SK-N-SH treated with all-trans-retinoic acid at 6 μM for 48 hours (cell line): ENCODE measurements around the gene CHRNE.
A peak's percentile ranks its signal among the peaks of the same experiment; 100 is the strongest.

ENCODE experiments used
- ATAC-seq: fragments of 200-7000 bp; cut with Tn5 transposase; 3 replicates; pipeline ENCODE4 v1.9.1; 2020; ENCODE audit warnings: mild to moderate bottlenecking, moderate library complexity
- ARNTL ChIP-seq: fragments of 450-650 bp; formaldehyde crosslinking; IDR thresholded peaks from 2 replicates; pipeline ENCODE4 v1.5.0; 2020; ENCODE audit warnings: low read depth, mild to moderate bottlenecking, moderate library complexity, borderline replicate concordance
- BACH2 ChIP-seq: fragments of 250-450 bp; sonication (Bioruptor Pico); IDR thresholded peaks from 2 replicates; pipeline ENCODE4 v1.9.0; 2021; ENCODE audit warnings: mild to moderate bottlenecking, borderline replicate concordance
- CSDC2 ChIP-seq: fragments of 250-450 bp; sonication (Bioruptor Pico); IDR thresholded peaks from 2 replicates; pipeline ENCODE4 v1.5.0; 2020; ENCODE audit warnings: mild to moderate bottlenecking, moderate library complexity
- ESRRG ChIP-seq: fragments of 250-450 bp; sonication (Bioruptor Pico); IDR thresholded peaks from 2 replicates; pipeline ENCODE4 v1.6.1; 2021; ENCODE audit warnings: mild to moderate bottlenecking
- GLIS3 ChIP-seq: fragments of 250-450 bp; sonication (Bioruptor Pico); IDR thresholded peaks from 2 replicates; pipeline ENCODE4 v1.5.0; 2020; ENCODE audit warnings: mild to moderate bottlenecking, moderate library complexity
- ISL1 ChIP-seq: fragments of 250-450 bp; sonication (Bioruptor Pico); IDR thresholded peaks from 2 replicates; pipeline ENCODE4 v2.1.2; 2022; ENCODE audit warnings: mild to moderate bottlenecking, moderate library complexity
- OSR1 ChIP-seq: fragments of 250-450 bp; sonication (Bioruptor Pico); IDR thresholded peaks from 2 replicates; pipeline ENCODE4 v1.8.0; 2022; ENCODE audit warnings: moderate library complexity, mild to moderate bottlenecking, inconsistent platforms
- PPARA ChIP-seq: fragments of 250-450 bp; sonication (Bioruptor Pico); IDR thresholded peaks from 2 replicates; pipeline ENCODE4 v1.5.0; 2020; ENCODE audit warnings: mild to moderate bottlenecking, borderline replicate concordance
- RARB ChIP-seq: fragments of 250-450 bp; sonication (Bioruptor Pico); IDR thresholded peaks from 2 replicates; pipeline ENCODE4 v1.8.0; 2021; ENCODE audit warnings: mild to moderate bottlenecking, moderate library complexity
- SNAI2 ChIP-seq: fragments of 250-450 bp; sonication (Bioruptor Pico); IDR thresholded peaks from 2 replicates; pipeline ENCODE4 v1.5.0; 2020; ENCODE audit warnings: mild to moderate bottlenecking, moderate library complexity
- TCF4 ChIP-seq: fragments of 250-450 bp; sonication (Bioruptor Pico); IDR thresholded peaks from 2 replicates; pipeline ENCODE4 v1.8.0; 2021; ENCODE audit warnings: mild to moderate bottlenecking, moderate library complexity, borderline replicate concordance
- TOX ChIP-seq: fragments of 250-450 bp; sonication (Bioruptor Pico); IDR thresholded peaks from 2 replicates; pipeline ENCODE4 v1.8.0; 2021; ENCODE audit warnings: mild to moderate bottlenecking, moderate library complexity, borderline replicate concordance
- ZC3H10 ChIP-seq: fragments of 250-450 bp; sonication (Bioruptor Pico); IDR thresholded peaks from 2 replicates; pipeline ENCODE4 v1.5.1; 2021; ENCODE audit warnings: mild to moderate bottlenecking, moderate library complexity
- ZFP3 ChIP-seq: fragments of 250-450 bp; sonication (Bioruptor Pico); IDR thresholded peaks from 2 replicates; pipeline ENCODE4 v1.5.0; 2020; ENCODE audit warnings: mild to moderate bottlenecking, moderate library complexity
- ZFP30 ChIP-seq: fragments of 450-650 bp; formaldehyde crosslinking; IDR thresholded peaks from 2 replicates; pipeline ENCODE4 v1.5.0; 2022; ENCODE audit warnings: mild to moderate bottlenecking, moderate library complexity
- ZNF70 ChIP-seq: fragments of 450-650 bp; formaldehyde crosslinking; IDR thresholded peaks from 2 replicates; pipeline ENCODE4 v1.5.0; 2020; ENCODE audit warnings: mild to moderate bottlenecking, moderate library complexity
- ZNF8 ChIP-seq: fragments of 450-650 bp; formaldehyde crosslinking; IDR thresholded peaks from 2 replicates; pipeline ENCODE4 v1.5.0; 2020; ENCODE audit warnings: mild to moderate bottlenecking, moderate library complexity
- TF ChIP-seq, protein P1 (sequence below): fragments of 250-450 bp; sonication (Bioruptor Pico); IDR thresholded peaks from 2 replicates; pipeline ENCODE4 v1.8.0; 2020; ENCODE audit warnings: mild to moderate bottlenecking, moderate library complexity, borderline replicate concordance
- TF ChIP-seq, protein P2 (sequence below): fragments of 250-450 bp; sonication (Bioruptor Pico); IDR thresholded peaks from 2 replicates; pipeline ENCODE4 v1.5.0; 2020; ENCODE audit warnings: mild to moderate bottlenecking, moderate library complexity
- TF ChIP-seq, protein P3 (sequence below): fragments of 250-450 bp; sonication (Bioruptor Pico); IDR thresholded peaks from 2 replicates; pipeline ENCODE4 v1.5.1; 2020; ENCODE audit warnings: low read depth, mild to moderate bottlenecking, moderate library complexity
- TF ChIP-seq, protein P4 (sequence below): fragments of 250-450 bp; sonication (Bioruptor Pico); IDR thresholded peaks from 2 replicates; pipeline ENCODE4 v1.8.0; 2021; ENCODE audit warnings: low read depth, mild to moderate bottlenecking, moderate library complexity, borderline replicate concordance
- TF ChIP-seq, protein P5 (sequence below): fragments of 250-450 bp; sonication (Bioruptor Pico); IDR thresholded peaks from 2 replicates; pipeline ENCODE4 v1.5.1; 2021; ENCODE audit warnings: mild to moderate bottlenecking, moderate library complexity

Gene CHRNE

DNA sequence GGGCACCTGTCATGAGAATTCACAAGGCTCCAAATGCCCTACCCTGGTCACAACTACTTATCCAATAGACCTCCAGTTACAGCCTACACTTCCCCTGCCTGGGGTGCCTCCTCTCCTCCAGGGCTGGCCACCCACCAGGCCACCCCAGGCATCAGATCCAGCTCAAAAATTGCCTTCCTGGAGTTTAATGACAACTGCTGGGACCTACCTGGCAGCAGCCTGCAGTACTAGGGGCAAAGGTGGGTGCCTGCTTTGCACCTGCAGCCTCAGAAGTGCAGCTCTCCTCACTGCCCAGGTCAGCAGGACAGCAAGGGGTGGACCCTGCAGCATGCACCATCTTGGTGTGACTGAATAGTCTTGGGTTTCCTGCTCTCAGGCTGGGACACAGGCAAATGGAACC lies 32.8 kb upstream of the CHRNE start (continued):
- TF ChIP-seq, protein P1, sequence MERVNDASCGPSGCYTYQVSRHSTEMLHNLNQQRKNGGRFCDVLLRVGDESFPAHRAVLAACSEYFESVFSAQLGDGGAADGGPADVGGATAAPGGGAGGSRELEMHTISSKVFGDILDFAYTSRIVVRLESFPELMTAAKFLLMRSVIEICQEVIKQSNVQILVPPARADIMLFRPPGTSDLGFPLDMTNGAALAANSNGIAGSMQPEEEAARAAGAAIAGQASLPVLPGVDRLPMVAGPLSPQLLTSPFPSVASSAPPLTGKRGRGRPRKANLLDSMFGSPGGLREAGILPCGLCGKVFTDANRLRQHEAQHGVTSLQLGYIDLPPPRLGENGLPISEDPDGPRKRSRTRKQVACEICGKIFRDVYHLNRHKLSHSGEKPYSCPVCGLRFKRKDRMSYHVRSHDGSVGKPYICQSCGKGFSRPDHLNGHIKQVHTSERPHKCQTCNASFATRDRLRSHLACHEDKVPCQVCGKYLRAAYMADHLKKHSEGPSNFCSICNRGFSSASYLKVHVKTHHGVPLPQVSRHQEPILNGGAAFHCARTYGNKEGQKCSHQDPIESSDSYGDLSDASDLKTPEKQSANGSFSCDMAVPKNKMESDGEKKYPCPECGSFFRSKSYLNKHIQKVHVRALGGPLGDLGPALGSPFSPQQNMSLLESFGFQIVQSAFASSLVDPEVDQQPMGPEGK (CRISPR knock-in tag): no peak
- TF ChIP-seq BACH2 (CRISPR knock-in tag): no peak

DNA sequence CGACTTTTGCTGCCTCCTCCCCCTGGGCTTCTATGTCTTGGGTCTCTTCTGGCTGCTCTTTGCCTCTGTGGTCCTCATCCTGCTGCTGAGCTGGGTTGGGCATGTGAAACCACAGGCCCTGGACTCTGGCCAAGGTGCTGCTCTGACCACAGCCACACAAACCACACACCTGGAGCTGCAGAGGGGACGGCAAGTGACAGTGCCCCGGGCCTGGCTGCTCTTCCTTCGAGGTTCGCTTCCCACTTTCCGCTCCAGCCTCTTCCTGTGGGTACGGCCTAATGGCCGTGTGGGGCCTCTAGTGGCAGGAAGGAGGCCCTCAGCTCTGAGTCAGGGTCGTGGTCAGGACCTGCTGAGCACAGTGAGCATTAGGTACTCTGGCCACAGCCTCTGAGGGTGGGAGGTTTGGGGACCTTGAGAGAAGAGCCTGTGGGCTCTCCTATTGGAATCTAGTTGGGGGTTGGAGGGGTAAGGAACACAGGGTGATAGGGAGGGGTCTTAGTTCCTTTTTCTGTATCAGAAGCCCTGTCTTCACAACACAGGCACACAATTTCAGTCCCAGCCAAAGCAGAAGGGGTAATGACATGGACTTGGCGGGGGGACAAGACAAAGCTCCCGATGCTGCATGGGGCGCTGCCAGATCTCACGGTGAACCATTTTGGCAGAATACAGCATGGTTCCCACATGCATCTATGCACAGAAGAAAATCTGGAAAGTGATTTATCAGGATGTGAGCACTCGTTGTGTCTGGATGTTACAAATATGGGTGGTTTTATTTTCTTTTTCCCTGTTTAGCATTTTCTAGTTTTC lies 31.5 kb upstream of the CHRNE start:
- TF ChIP-seq TOX (no peak), ISL1 (CRISPR knock-in tag) (no peak), ESRRG (no peak), TCF4 (CRISPR knock-in tag) (no peak), RARB (CRISPR knock-in tag) (no peak), BACH2 (CRISPR knock-in tag) (no peak), CSDC2 (CRISPR knock-in tag) (no peak), OSR1 (no peak)
- TF ChIP-seq, protein P2, sequence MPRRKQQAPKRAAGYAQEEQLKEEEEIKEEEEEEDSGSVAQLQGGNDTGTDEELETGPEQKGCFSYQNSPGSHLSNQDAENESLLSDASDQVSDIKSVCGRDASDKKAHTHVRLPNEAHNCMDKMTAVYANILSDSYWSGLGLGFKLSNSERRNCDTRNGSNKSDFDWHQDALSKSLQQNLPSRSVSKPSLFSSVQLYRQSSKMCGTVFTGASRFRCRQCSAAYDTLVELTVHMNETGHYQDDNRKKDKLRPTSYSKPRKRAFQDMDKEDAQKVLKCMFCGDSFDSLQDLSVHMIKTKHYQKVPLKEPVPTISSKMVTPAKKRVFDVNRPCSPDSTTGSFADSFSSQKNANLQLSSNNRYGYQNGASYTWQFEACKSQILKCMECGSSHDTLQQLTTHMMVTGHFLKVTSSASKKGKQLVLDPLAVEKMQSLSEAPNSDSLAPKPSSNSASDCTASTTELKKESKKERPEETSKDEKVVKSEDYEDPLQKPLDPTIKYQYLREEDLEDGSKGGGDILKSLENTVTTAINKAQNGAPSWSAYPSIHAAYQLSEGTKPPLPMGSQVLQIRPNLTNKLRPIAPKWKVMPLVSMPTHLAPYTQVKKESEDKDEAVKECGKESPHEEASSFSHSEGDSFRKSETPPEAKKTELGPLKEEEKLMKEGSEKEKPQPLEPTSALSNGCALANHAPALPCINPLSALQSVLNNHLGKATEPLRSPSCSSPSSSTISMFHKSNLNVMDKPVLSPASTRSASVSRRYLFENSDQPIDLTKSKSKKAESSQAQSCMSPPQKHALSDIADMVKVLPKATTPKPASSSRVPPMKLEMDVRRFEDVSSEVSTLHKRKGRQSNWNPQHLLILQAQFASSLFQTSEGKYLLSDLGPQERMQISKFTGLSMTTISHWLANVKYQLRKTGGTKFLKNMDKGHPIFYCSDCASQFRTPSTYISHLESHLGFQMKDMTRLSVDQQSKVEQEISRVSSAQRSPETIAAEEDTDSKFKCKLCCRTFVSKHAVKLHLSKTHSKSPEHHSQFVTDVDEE (CRISPR knock-in tag): no peak
- TF ChIP-seq, protein P3, sequence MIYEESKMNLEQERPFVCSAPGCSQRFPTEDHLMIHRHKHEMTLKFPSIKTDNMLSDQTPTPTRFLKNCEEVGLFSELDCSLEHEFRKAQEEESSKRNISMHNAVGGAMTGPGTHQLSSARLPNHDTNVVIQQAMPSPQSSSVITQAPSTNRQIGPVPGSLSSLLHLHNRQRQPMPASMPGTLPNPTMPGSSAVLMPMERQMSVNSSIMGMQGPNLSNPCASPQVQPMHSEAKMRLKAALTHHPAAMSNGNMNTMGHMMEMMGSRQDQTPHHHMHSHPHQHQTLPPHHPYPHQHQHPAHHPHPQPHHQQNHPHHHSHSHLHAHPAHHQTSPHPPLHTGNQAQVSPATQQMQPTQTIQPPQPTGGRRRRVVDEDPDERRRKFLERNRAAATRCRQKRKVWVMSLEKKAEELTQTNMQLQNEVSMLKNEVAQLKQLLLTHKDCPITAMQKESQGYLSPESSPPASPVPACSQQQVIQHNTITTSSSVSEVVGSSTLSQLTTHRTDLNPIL (CRISPR knock-in tag): no peak
- TF ChIP-seq, protein P4, sequence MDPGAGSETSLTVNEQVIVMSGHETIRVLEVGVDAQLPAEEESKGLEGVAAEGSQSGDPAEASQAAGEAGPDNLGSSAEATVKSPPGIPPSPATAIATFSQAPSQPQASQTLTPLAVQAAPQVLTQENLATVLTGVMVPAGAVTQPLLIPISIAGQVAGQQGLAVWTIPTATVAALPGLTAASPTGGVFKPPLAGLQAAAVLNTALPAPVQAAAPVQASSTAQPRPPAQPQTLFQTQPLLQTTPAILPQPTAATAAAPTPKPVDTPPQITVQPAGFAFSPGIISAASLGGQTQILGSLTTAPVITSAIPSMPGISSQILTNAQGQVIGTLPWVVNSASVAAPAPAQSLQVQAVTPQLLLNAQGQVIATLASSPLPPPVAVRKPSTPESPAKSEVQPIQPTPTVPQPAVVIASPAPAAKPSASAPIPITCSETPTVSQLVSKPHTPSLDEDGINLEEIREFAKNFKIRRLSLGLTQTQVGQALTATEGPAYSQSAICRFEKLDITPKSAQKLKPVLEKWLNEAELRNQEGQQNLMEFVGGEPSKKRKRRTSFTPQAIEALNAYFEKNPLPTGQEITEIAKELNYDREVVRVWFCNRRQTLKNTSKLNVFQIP (CRISPR knock-in tag): no peak
- TF ChIP-seq, all 23 proteins: peak for 0
- peak; percentile 79 for ATAC-seq

DNA sequence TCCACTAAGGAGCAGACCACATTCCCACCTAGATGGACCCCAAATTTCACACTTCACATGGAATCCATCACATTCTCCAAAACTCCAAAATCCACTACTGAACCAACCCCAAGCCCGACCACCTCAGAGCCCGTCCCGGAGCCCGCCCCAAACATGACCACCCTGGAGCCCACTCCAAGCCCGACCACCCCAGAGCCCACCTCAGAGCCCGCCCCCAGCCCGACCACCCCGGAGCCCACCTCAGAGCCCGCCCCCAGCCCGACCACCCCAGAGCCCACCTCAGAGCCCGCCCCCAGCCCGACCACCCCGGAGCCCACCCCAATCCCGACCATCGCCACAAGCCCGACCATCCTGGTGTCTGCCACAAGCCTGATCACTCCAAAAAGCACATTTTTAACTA lies 30.7 kb upstream of the CHRNE start:
- no peak; the same call in 1 of the 3 replicates for ATAC-seq
- no peak for TF ChIP-seq ISL1 (CRISPR knock-in tag)
- no peak for TF ChIP-seq RARB (CRISPR knock-in tag)
- TF ChIP-seq ZNF8 (CRISPR knock-in tag): no peak

DNA sequence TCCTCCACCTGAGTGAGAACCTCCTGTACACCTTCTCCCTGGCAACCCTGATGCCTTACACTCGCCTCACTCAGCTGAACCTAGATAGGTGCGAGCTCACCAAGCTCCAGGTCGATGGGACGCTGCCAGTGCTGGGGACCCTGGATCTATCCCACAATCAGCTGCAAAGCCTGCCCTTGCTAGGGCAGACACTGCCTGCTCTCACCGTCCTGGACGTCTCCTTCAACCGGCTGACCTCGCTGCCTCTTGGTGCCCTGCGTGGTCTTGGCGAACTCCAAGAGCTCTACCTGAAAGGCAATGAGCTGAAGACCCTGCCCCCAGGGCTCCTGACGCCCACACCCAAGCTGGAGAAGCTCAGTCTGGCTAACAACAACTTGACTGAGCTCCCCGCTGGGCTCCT lies 29.9 kb upstream of the CHRNE start:
- no peak for ATAC-seq
- no peak for TF ChIP-seq TOX
- TF ChIP-seq, protein P4 (CRISPR knock-in tag): no peak
- TF ChIP-seq ARNTL: no peak
- no peak for TF ChIP-seq ZC3H10 (CRISPR knock-in tag)
- TF ChIP-seq, protein P2 (CRISPR knock-in tag): no peak
- no peak for TF ChIP-seq PPARA (CRISPR knock-in tag)
- no peak for TF ChIP-seq ZNF70 (CRISPR knock-in tag)
- TF ChIP-seq RARB (CRISPR knock-in tag): no peak
- no peak for TF ChIP-seq GLIS3 (CRISPR knock-in tag)
- no peak for TF ChIP-seq SNAI2 (CRISPR knock-in tag)
- no peak for TF ChIP-seq ZFP3 (CRISPR knock-in tag)
- no peak for TF ChIP-seq ESRRG
- TF ChIP-seq ZFP30 (CRISPR knock-in tag): no peak
- no peak for TF ChIP-seq CSDC2 (CRISPR knock-in tag)
- TF ChIP-seq, protein P5, sequence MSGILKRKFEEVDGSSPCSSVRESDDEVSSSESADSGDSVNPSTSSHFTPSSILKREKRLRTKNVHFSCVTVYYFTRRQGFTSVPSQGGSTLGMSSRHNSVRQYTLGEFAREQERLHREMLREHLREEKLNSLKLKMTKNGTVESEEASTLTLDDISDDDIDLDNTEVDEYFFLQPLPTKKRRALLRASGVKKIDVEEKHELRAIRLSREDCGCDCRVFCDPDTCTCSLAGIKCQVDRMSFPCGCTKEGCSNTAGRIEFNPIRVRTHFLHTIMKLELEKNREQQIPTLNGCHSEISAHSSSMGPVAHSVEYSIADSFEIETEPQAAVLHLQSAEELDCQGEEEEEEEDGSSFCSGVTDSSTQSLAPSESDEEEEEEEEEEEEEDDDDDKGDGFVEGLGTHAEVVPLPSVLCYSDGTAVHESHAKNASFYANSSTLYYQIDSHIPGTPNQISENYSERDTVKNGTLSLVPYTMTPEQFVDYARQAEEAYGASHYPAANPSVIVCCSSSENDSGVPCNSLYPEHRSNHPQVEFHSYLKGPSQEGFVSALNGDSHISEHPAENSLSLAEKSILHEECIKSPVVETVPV (CRISPR knock-in tag): no peak
- no peak for TF ChIP-seq ZNF8 (CRISPR knock-in tag)
- TF ChIP-seq OSR1: no peak
